K562 (cell line): ENCODE data around the gene HMOX2. TPM values are rescaled to one million over a fixed set of nuclear protein-coding genes. Genes with fewer than 3 reads are reported as not detected.

Experiments used
- ATAC-seq: fragments of 200-7000 bp; cut with Tn5 transposase; 3 replicates; pipeline ENCODE4 v1.9.1; 2020; ENCODE audit warnings: moderate library complexity
- BruUV-seq: library from RNA; stranded (reverse); fragments of 400-500 nt; replicated peaks from 2 replicates; lab custom pipeline; 2021; lab: Mats Ljungman, UMichigan
- CTCF ChIA-PET: fragments of 300-600 bp; formaldehyde crosslinking; extraction: SDS; loops from one replicate; lab custom pipeline; 2021; ENCODE audit warnings: low intra/inter-chr PET ratio; lab: Yijun Ruan, JAX
- POLR2A ChIA-PET: fragments of 300-600, 350-650 bp; sonication (Branson Sonifier 250); formaldehyde crosslinking; extraction: SDS; loops from one replicate; lab custom pipeline; 2021; ENCODE audit warnings: antibody characterized with exemption, inconsistent platforms; lab: Yijun Ruan, JAX
- DNase-seq, 4 experiments: peaks; one replicate each; pipeline versions ENCODE4 v3.0.0 to v3.0.0-alpha.2; 2011 to 2018; ENCODE audit warnings: low spot score in 3 of 4, mixed read lengths in 3 of 4; ENCODE audit errors: extremely low read depth in 1 of 4
- FAIRE-seq: peaks from 2 replicates; lab custom pipeline; 2011; peaks lifted over from hg19 to GRCh38; lab: Jason Lieb, UNC
- H2AFZ ChIP-seq: 2 replicates; pipeline ENCODE4 v1.6.0; 2011; ENCODE audit warnings: low read depth, low read length, control low read depth, inconsistent platforms
- H3K27ac ChIP-seq: fragments of 200-600 bp; 3 replicates; pipeline ENCODE4 v1.8.0; 2011; ENCODE audit warnings: low read depth, mild to moderate bottlenecking, control low read depth, inconsistent platforms, low read length, moderate library complexity, mixed read lengths; ENCODE audit errors: extremely low read depth
- H3K27me3 ChIP-seq, 2 experiments: fragments of 300-600 bp in 1 of 2; 2 replicates in 1 of 2; 3 replicates in 1 of 2; pipeline versions ENCODE4 v1.6.0 to v1.8.0; 2011; ENCODE audit warnings: inconsistent platforms in 2 of 2, low read length in 2 of 2, mild to moderate bottlenecking in 1 of 2, mixed read lengths in 1 of 2, moderate library complexity in 1 of 2; ENCODE audit not compliant: control insufficient read depth in 2 of 2, insufficient read depth in 2 of 2
- H3K36me3 ChIP-seq: fragments of 300-600 bp; 3 replicates; pipeline ENCODE4 v1.8.0; 2011; ENCODE audit warnings: mild to moderate bottlenecking, low read length, inconsistent platforms; ENCODE audit not compliant: control insufficient read depth, insufficient read depth
- H3K4me1 ChIP-seq, 2 experiments: fragments of 200-600 bp in 1 of 2; replicated peaks in 1 of 2; 2 replicates in 1 of 2; 3 replicates in 1 of 2; pipeline versions ENCODE4 v1.5.1 to v1.8.0; 2011; ENCODE audit warnings: inconsistent platforms in 2 of 2, low read length in 2 of 2, mild to moderate bottlenecking in 1 of 2, mixed read lengths in 1 of 2, moderate library complexity in 1 of 2; ENCODE audit not compliant: control insufficient read depth in 2 of 2, insufficient read depth in 2 of 2
- H3K4me2 ChIP-seq: 2 replicates; pipeline ENCODE4 v1.6.1; 2011; ENCODE audit warnings: low read length, control low read depth, inconsistent platforms, mixed read lengths; ENCODE audit not compliant: insufficient read depth
- H3K4me3 ChIP-seq: fragments of 200-600 bp; sonication (generic), shearing (Covaris generic); 2 replicates; pipeline ENCODE4 v1.5.1; 2016; ENCODE audit warnings: control low read depth, inconsistent platforms
- H3K79me2 ChIP-seq: fragments of 200-600 bp; 3 replicates; pipeline ENCODE4 v1.8.0; 2011; ENCODE audit warnings: low read length, inconsistent platforms; ENCODE audit not compliant: control insufficient read depth, insufficient read depth
- H3K9ac ChIP-seq, 2 experiments: 2 replicates each; pipeline versions ENCODE4 v1.6.0 to v1.6.1; 2011; ENCODE audit warnings: low read depth in 2 of 2, low read length in 2 of 2, control low read depth in 1 of 2, inconsistent platforms in 1 of 2, mild to moderate bottlenecking in 1 of 2, mixed read lengths in 1 of 2; ENCODE audit not compliant: insufficient read depth in 1 of 2
- H3K9me1 ChIP-seq: one replicate; pipeline ENCODE4 v1.6.0; 2011; ENCODE audit warnings: inconsistent platforms, mild to moderate bottlenecking, low read length, moderate library complexity; ENCODE audit not compliant: control insufficient read depth, insufficient read depth
- H3K9me3 ChIP-seq: replicated peaks from 2 replicates; pipeline ENCODE4 v1.5.1; 2011; ENCODE audit warnings: low read depth, low read length, inconsistent platforms; ENCODE audit not compliant: control insufficient read depth, insufficient read depth
- H4K20me1 ChIP-seq: replicated peaks from 2 replicates; pipeline ENCODE4 v1.6.1; 2011; ENCODE audit warnings: low read length, inconsistent platforms, mixed read lengths; ENCODE audit not compliant: control insufficient read depth, insufficient read depth
- BDP1 ChIP-seq: IDR thresholded peaks from 3 replicates; pipeline ENCODE4 v1.6.1; 2011; ENCODE audit not compliant: insufficient read length, insufficient read depth
- CBFA2T3 ChIP-seq: fragments of 450-650 bp; IDR thresholded peaks from 2 replicates; pipeline ENCODE4 v1.6.1; 2017
- DDX20 ChIP-seq: fragments of 450-650 bp; IDR thresholded peaks from 2 replicates; pipeline ENCODE4 v1.6.1; 2016; ENCODE audit warnings: missing genetic modification characterization, low read depth, mild to moderate bottlenecking, missing compliant biosample characterization, moderate library complexity
- PATZ1 ChIP-seq: fragments of 250-450 bp; sonication (Bioruptor Pico); IDR thresholded peaks from 2 replicates; pipeline ENCODE4 v1.5.0; 2020; ENCODE audit warnings: mild to moderate bottlenecking, borderline replicate concordance
- POLR2G ChIP-seq: fragments of 200-400 bp; formaldehyde crosslinking; IDR thresholded peaks from 2 replicates; pipeline ENCODE4 v1.6.1; 2017; ENCODE audit warnings: low read depth, mild to moderate bottlenecking, antibody characterized with exemption, low read length, moderate library complexity
- RBFOX2 ChIP-seq: fragments of 200-400 bp; formaldehyde crosslinking; IDR thresholded peaks from 2 replicates; pipeline ENCODE4 v1.6.1; 2017; ENCODE audit warnings: low read depth, mild to moderate bottlenecking, low read length, moderate library complexity
- SAFB2 ChIP-seq: fragments of 200-400 bp; formaldehyde crosslinking; IDR thresholded peaks from 2 replicates; pipeline ENCODE4 v1.6.1; 2018; ENCODE audit warnings: borderline replicate concordance, low read length, low read depth, moderate library complexity; ENCODE audit not compliant: severe bottlenecking
- ZNF696 ChIP-seq: fragments of 250-450 bp; sonication (Bioruptor Pico); conservative IDR thresholded peaks from 2 replicates; pipeline ENCODE4 v1.4.0; 2020; ENCODE audit warnings: mild to moderate bottlenecking, moderate library complexity
- WGBS: fragments of 100-300 bp; shearing (Covaris generic); methylation state at CpG from one replicate; pipeline ENCODE4 v1.1.6; 2016; ENCODE audit warnings: low coverage, mixed read lengths; ENCODE audit not compliant: insufficient coverage; ENCODE audit errors: missing lambda C conversion rate; 5-methylcytosine and 5-hydroxymethylcytosine counted together
- in situ Hi-C: fragments of 300-500 bp; cut with MboI; formaldehyde crosslinking; loops from 4 replicates; pipeline ENCODE4 v1.15.0; 2018; ENCODE audit warnings: inconsistent platforms, mixed read lengths
- intact Hi-C: fragments of 100-400 bp; cut with micrococcal nuclease; formaldehyde crosslinking; loops from 2 replicates; pipeline ENCODE4 v1.14.2; 2022
- polyA plus RNA-seq, 8 experiments: library from polyadenylated mRNA; depleted of rRNA in 4 of 8; stranded (reverse) in 5 of 8; unstranded in 3 of 8; fragments of >200 nt; fragmentation: Nextera tagmentation in 2 of 8; fragmentation: Illumina TruSeq in 1 of 8; extraction: Ambion mirVana in 2 of 8; extraction: Trizol in 1 of 8; gene quantifications; 2 replicates each; pipeline versions ENCODE4 v1.2.1 to v1.2.3, GENCODE V29; 2011 to 2014; ENCODE audit warnings: inconsistent platforms in 1 of 8, missing spikeins in 1 of 8
- total RNA-seq, 7 experiments: library from RNA; depleted of rRNA in 6 of 7; stranded (reverse); fragments of >200 nt in 6 of 7; fragmentation: Illumina TruSeq in 2 of 7; extraction: Trizol in 2 of 7; gene quantifications; 2 replicates each; pipeline versions ENCODE4 v1.2.1 to v1.2.3, GENCODE V29; 2011 to 2021; ENCODE audit warnings: low replicate concordance in 1 of 7

Gene HMOX2
- total and polyA plus RNA-seq, 9 of the 15 experiments (the other 6 are each of a cell fraction or from before 2014, with no cell fraction given): 26.8 to 87.4 (median 57.4) TPM

DNA sequence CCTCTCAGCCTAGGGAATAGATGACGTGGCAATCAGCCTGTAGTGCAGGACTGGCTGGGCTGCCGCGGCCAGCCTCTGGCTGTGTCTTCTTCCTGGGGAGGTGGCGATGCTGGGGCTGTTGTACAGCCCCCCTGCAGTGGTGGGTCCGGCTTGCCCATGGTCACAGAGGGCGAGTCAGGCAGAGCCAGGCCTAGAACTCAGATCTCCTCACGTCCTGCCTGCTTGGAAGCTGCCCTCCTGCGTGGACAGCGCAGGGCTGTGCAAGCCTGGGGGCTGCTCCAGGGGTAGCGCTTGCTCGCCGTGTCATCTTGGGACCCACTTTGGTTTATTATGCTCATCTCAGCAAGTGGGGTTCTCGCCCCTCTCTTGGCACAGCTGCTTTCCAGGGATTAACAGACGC is 21.1 kb upstream of the HMOX2 start:
- no peak for ATAC-seq
- Histone ChIP-seq H3K9ac (no peak overlapping the region), H3K4me1 (peaks cover 6% of the 10 kb centered on the region in 2 experiments; a peak in 2 of 5 replicates), H2AFZ (no peak overlapping the region), H3K27me3 (no peaks in the 10 kb centered on the region), H3K4me2 (no peak overlapping the region), H3K27ac (no peak overlapping the region), H4K20me1 (no peaks in the 10 kb centered on the region), H3K79me2 (no peaks in the 10 kb centered on the region), H3K9me3 (no peaks in the 10 kb centered on the region), H3K9me1 (no peaks in the 10 kb centered on the region), H3K36me3 (peaks cover 81% of the 10 kb centered on the region), H3K4me3 (no peak overlapping the region)
- ChIA-PET CTCF (no interaction called here), POLR2A (interaction anchor here (0.6 to 2.6 kb wide), 3 partner anchors 8 to 183 kb away, joined by 3 to 9 read pairs (median 3); no protein-coding TSS in a partner anchor)
- no peak for DNase-seq
- intact Hi-C loops: no loop called here
- 95% methylated on average over 13 of the region's 14 CpGs for whole genome bisulfite sequencing
- FAIRE-seq: no peak
- BruUV-seq: no TSS peak
- in situ Hi-C loops: no loop called here
- TF ChIP-seq PATZ1 (no peak), CBFA2T3 (no peak), DDX20 (tag) (no peak), BDP1 (no peak), POLR2G (peak; percentile 61), SAFB2 (no peak), RBFOX2 (0 out of 2 replicates have a peak, but pooled peaks have one; percentile 39), ZNF696 (no peak)
